Measurements from ENCODE around the gene ANO3.

Gene ANO3

GRCh38 chr11:26330262-26330661 is 1.7 kb upstream of the ANO3 start:
- Histone ChIP-seq H3K4me2 (ENCODE audit: low read length) (no peak overlapping the region), H3K9me3 (ENCODE audit: control insufficient read depth, low read length) (no peaks in the 10 kb centered on the region), H3K27ac (no peak overlapping the region), H3K27me3 (ENCODE audit: control insufficient read depth, insufficient read depth, low read length) (no peaks in the 10 kb centered on the region), H2AFZ (no peak overlapping the region), H3K4me1 (no peaks in the 10 kb centered on the region), H3K36me3 (ENCODE audit: control insufficient read depth, insufficient read depth, low read length) (no peaks in the 10 kb centered on the region), H3K9ac (no peak overlapping the region), H3K4me3 (ENCODE audit: low read depth, low read length) (no peak overlapping the region), H3K79me2 (no peaks in the 10 kb centered on the region)
- no peak for TF ChIP-seq CTCF (IDR thresholded peaks at IDR 0.05)

- H3K9me3 ChIP-seq (ENCODE audit: control insufficient read depth, low read length) = no peaks in the 10 kb centered on the region
- H3K79me2 ChIP-seq = no peaks in the 10 kb centered on the region
- no peaks in the 10 kb centered on the region for H3K27me3 ChIP-seq (ENCODE audit: control insufficient read depth, insufficient read depth, low read length)
- no peak overlapping the region for H3K9ac ChIP-seq
- H3K36me3 ChIP-seq (ENCODE audit: control insufficient read depth, insufficient read depth, low read length) = no peaks in the 10 kb centered on the region
- TF ChIP-seq CTCF (IDR thresholded peaks at IDR 0.05) = no peak
- no peaks in the 10 kb centered on the region for H3K4me1 ChIP-seq
- H3K4me3 ChIP-seq (ENCODE audit: low read depth, low read length) = no peak overlapping the region
- no peak overlapping the region for H3K4me2 ChIP-seq (ENCODE audit: low read length)
- no peak overlapping the region for H3K27ac ChIP-seq
- H2AFZ ChIP-seq = no peak overlapping the region
Observed at GRCh38 chr11:26332572-26332915, 614 bp downstream of the ANO3 start.

- Histone ChIP-seq H3K4me1 (no peaks in the 10 kb centered on the region), H3K79me2 (no peaks in the 10 kb centered on the region), H3K4me2 (ENCODE audit: low read length) (no peak overlapping the region), H2AFZ (no peak overlapping the region), H3K27me3 (ENCODE audit: control insufficient read depth, insufficient read depth, low read length) (no peaks in the 10 kb centered on the region), H3K4me3 (ENCODE audit: low read depth, low read length) (no peak overlapping the region), H3K36me3 (ENCODE audit: control insufficient read depth, insufficient read depth, low read length) (no peaks in the 10 kb centered on the region), H3K27ac (no peak overlapping the region), H3K9ac (no peak overlapping the region), H3K9me3 (ENCODE audit: control insufficient read depth, low read length) (no peaks in the 10 kb centered on the region)
- no peak for TF ChIP-seq CTCF (IDR thresholded peaks at IDR 0.05)
Observed at GRCh38 chr11:26333906-26334305, 2.0 kb downstream of the ANO3 start.

GRCh38 chr11:26335903-26336302 is 4.0 kb downstream of the ANO3 start:
- Histone ChIP-seq H3K4me1 (no peaks in the 10 kb centered on the region), H3K79me2 (no peaks in the 10 kb centered on the region), H3K36me3 (ENCODE audit: control insufficient read depth, insufficient read depth, low read length) (no peaks in the 10 kb centered on the region), H3K4me2 (ENCODE audit: low read length) (no peak overlapping the region), H2AFZ (no peak overlapping the region), H3K9ac (no peak overlapping the region), H3K27ac (no peak overlapping the region), H3K9me3 (ENCODE audit: control insufficient read depth, low read length) (no peaks in the 10 kb centered on the region), H3K4me3 (ENCODE audit: low read depth, low read length) (no peak overlapping the region), H3K27me3 (ENCODE audit: control insufficient read depth, insufficient read depth, low read length) (no peaks in the 10 kb centered on the region)
- TF ChIP-seq CTCF (IDR thresholded peaks at IDR 0.05) = no peak

GRCh38 chr11:26344647-26345046 is 12.7 kb downstream of the ANO3 start:
- Histone ChIP-seq H3K36me3 (ENCODE audit: control insufficient read depth, insufficient read depth, low read length) (no peaks in the 10 kb centered on the region), H3K27me3 (ENCODE audit: control insufficient read depth, insufficient read depth, low read length) (no peaks in the 10 kb centered on the region), H3K4me3 (ENCODE audit: low read depth, low read length) (no peak overlapping the region), H3K27ac (no peak overlapping the region), H2AFZ (no peak overlapping the region), H3K79me2 (no peaks in the 10 kb centered on the region), H3K9ac (no peak overlapping the region), H3K4me2 (ENCODE audit: low read length) (no peak overlapping the region), H3K4me1 (no peaks in the 10 kb centered on the region), H3K9me3 (ENCODE audit: control insufficient read depth, low read length) (no peaks in the 10 kb centered on the region)
- TF ChIP-seq CTCF (IDR thresholded peaks at IDR 0.05) = no peak
